ENCODE measurements around the gene XYLT2. TPM values are rescaled to one million over a fixed set of nuclear protein-coding genes. Genes with fewer than 3 reads are reported as not detected.

XYLT2 gene
- 14.3 to 25.7 TPM (median 23.4 TPM) in 5 replicates for total RNA-seq (2022; extraction: Qiagen RNA extraction; ENCODE audit: low read depth)

DNA sequence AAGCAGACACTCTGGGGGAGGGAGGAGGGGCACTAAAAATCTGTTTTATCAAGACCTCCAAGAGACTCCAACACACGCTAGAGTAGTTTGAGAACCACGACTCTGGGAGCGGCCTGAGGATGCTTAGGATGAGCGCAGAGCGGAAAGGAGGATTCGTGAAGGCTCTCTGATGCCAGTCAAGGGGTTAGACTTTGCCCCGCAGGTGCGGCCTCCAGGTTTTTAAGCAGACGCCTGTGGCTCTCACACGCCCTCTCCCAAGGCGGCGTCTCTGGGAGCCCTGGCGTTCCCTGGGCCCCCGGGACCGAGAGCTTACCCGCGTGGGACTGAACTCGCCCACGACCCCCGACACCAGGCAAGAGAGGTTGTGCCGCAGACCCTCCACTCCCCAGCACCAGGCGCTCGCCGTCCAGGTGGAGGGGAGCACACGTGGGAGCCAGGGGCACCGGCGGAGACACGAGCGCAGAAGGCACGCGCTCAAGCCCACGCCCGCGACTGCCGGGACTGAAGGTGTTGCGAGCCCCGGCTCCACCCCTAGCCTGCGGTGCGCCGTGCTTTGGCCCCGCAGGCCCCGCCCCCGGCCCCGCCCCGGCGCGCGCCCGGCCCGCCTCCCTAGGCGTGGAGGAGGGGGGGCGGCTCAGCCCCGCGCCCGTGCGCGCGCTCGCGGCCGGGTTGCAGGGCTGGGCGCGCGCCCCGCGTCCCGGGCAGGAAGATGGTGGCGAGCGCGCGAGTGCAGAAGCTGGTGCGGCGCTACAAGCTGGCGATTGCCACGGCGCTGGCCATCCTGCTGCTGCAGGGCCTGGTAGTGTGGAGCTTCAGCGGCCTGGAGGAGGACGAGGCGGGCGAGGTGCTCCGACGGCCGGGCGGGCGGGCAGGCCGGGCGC lies at the start of gene XYLT2:
Gene XYLT2 (plus strand): TSS at position 695 of the 881 bp plus-strand sequence. CDS start 15 bp downstream, at position 710.

DNA sequence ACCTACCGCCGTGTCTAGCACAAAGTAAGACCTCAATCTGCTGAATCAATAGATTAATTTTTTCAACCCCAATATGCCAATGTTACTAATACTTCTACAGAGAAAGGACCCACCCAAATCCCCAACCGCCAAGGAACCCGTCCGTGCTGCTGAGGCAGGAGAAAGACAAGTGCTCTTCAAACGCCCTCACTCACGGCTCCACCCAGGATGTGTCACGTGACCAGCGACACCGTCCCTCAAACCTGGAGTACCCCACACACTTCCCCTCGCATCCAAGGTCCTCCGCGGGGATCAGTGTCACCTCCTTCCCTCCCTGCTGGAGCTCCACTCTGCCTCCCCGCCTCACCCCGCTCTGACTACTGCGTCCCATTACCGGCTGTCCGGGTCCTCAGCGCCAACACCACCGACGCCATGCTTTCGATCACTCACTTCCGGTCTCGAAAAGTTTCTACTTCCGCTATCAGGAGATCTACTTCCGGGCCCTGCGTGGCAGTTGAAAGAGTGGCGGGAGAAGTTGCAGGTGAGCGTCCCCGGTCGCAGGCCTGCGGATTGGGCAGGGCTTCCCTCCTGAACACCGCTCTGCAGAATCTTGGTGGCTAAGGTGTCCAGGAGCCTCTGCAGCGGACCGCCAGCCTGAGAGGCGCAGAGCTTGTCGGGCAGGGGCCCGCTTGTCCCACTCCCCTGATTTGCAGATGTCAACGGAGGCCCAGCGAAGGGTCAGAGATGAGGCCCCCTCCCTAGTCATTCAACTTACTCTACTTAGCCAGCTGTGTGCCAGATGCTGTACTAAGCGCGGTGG lies 27.0 kb downstream of the XYLT2 start, which contains the start of the genes EME1 and MRPL27:
Gene EME1 (plus strand): TSS at position 472 of the 799 bp plus-strand sequence. CDS start 1,980 bp downstream, outside the sequence.
Gene MRPL27 (minus strand): TSS at position 427 of the 799 bp plus-strand sequence. CDS start 14 bp downstream, at position 413.

DNA sequence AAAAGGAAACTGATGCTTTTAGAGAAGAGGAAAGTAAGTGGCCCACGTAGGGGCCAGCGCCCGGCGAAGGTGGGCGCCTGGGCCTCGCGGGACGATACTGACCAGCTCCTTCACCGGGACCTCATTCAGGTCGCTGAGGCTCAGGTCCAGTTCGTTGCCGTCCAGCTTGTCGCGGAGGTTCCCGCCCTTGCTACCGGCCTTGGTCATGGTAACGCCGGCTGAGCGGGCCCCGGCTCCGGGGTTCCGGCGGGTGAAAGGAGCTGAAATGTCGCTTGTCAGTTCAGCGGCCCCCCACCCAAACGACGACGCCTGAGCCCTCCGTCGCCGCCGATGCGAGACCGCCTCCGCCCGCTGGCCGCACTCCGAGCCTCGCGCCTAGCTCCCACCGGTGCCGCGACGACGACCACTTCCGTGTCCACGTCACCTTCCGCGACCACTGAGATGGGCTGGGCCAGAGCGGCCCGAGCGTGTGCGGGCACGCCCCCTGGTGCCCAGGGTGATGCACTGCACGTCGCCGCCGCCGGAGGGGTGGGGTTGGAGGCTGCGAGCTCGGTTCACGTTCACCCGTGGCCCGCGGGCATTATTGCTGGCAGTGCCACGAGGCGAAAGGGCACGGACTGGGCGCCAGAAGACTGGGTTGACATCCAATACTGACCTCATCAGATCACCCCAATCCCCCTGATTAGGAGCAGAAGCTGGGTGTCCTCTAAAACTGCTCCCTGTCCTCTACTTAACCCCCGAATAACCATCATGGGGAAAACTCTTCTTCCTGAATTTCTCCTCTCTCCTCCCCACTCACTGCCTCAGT lies 51.4 kb downstream of the XYLT2 start, which contains the start of gene LRRC59:
Gene LRRC59 (minus strand): TSS at position 413 of the 808 bp plus-strand sequence. CDS start 206 bp downstream, at position 207.

Other genes with a start within 250 kb of the XYLT2 start
- gene SAMD14, start 216.0 kb upstream of the XYLT2 start, total RNA-seq (2022; extraction: Qiagen RNA extraction; ENCODE audit: low read depth): 0.37 to 0.61 TPM (median 0.51 TPM) in 5 replicates
- gene PPP1R9B, start 195.4 kb upstream of the XYLT2 start, total RNA-seq (2022; extraction: Qiagen RNA extraction; ENCODE audit: low read depth): 35.3 to 62.2 TPM (median 57.5 TPM) in 5 replicates
- 0.95 to 1.6 TPM (median 1.2 TPM) in 5 replicates for gene SGCA, start 180.1 kb upstream of the XYLT2 start, total RNA-seq (2022; extraction: Qiagen RNA extraction; ENCODE audit: low read depth)
- 4.5 to 10.2 TPM (median 8.2 TPM) in 5 replicates for gene COL1A1, start 144.5 kb upstream of the XYLT2 start, total RNA-seq (2022; extraction: Qiagen RNA extraction; ENCODE audit: low read depth)
- 18.3 to 24.2 TPM (median 20.8 TPM) in 5 replicates for gene TMEM92, start 71.7 kb upstream of the XYLT2 start, total RNA-seq (2022; extraction: Qiagen RNA extraction; ENCODE audit: low read depth)
- 135 to 161 TPM (median 145 TPM) in 5 replicates for gene MRPL27, start 27.1 kb downstream of the XYLT2 start, total RNA-seq (2022; extraction: Qiagen RNA extraction; ENCODE audit: low read depth)
- 14.1 to 17.0 TPM (median 15.3 TPM) in 5 replicates for gene EME1, start 27.1 kb downstream of the XYLT2 start, total RNA-seq (2022; extraction: Qiagen RNA extraction; ENCODE audit: low read depth)
- gene LRRC59, start 51.4 kb downstream of the XYLT2 start, total RNA-seq (2022; extraction: Qiagen RNA extraction; ENCODE audit: low read depth): 228 to 243 TPM (median 236 TPM) in 5 replicates
- 11.3 to 16.0 TPM (median 13.0 TPM) in 5 replicates for gene ACSF2, start 80.1 kb downstream of the XYLT2 start, total RNA-seq (2022; extraction: Qiagen RNA extraction; ENCODE audit: low read depth)
- gene CHAD, start 122.8 kb downstream of the XYLT2 start, total RNA-seq (2022; extraction: Qiagen RNA extraction; ENCODE audit: low read depth): not detected in 5 replicates
- 25.1 to 38.8 TPM (median 35.6 TPM) in 5 replicates for gene RSAD1, start 132.7 kb downstream of the XYLT2 start, total RNA-seq (2022; extraction: Qiagen RNA extraction; ENCODE audit: low read depth)
- gene MYCBPAP, start 162.3 kb downstream of the XYLT2 start, total RNA-seq (2022; extraction: Qiagen RNA extraction; ENCODE audit: low read depth): 0.08 to 1.1 TPM (median 0.53 TPM) in 5 replicates
- gene EPN3, start 186.6 kb downstream of the XYLT2 start, total RNA-seq (2022; extraction: Qiagen RNA extraction; ENCODE audit: low read depth): 0.16 to 0.28 TPM (median 0.20 TPM) in 4 of 5 replicates, not detected in the other
- 53.1 to 95.8 TPM (median 80.4 TPM) in 5 replicates for gene SPATA20, start 201.0 kb downstream of the XYLT2 start, total RNA-seq (2022; extraction: Qiagen RNA extraction; ENCODE audit: low read depth)
- gene CACNA1G, start 214.6 kb downstream of the XYLT2 start, total RNA-seq (2022; extraction: Qiagen RNA extraction; ENCODE audit: low read depth): 1.9 to 5.0 TPM (median 4.9 TPM) in 5 replicates

All from A549 treated with ZK216348 at 1 μM for 4 hours (cell line).